Measurements from ENCODE around the gene GMEB2.

The GMEB2 gene

DNA sequence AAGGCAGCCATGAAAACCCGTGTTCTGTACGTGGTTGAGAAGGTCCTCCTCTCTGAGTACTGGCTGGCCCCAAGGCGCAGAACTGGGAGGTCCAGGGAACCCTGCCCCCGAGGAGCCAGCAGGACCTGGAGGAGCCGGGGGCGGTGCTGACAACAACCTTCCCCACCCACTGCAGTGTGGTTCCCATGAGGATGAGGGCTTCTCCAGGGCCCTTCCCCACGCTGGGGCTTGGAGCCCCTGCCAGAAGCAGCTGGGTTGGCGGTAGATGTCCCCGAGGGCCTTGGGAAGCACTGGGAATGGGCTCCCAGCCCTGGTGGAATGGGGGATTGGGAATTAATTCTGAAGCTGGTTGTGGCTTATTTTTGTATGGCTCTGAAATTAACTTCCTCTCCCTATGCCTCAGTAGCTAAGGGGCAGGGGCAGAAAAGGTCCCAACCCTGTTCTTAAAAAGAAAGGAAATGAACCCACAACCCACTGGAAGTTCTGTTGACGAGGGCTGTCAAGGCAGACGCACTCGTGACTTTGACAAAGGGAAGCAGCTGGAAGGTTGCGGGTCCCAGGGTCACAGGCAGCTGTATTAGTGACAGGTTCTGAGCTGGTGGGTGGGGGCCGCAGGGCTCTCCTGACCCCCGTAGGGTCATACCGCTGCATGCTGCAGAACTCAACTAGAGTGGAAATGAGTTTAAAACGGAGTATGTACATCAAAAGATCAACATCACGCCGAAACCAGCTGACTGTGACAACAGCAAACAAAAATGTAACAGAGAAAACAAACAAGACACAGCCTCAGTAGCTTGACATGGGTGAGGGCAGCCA is 38.9 kb downstream of the GMEB2 start:
- Mint-ChIP-seq H3K4me3 (no peak overlapping the region), H3K4me1 (peaks cover 24% of the 10 kb centered on the region), H3K27ac (peak overlapping the region; percentile 82), H3K9me3 (no peaks in the 10 kb centered on the region), H3K27me3 (ENCODE audit: low read depth, poor library complexity) (no peaks in the 10 kb centered on the region), H3K36me3 (ENCODE audit: low read depth) (peaks cover 18% of the 10 kb centered on the region)
- no peak for DNase-seq
- TF ChIP-seq, protein P1, sequence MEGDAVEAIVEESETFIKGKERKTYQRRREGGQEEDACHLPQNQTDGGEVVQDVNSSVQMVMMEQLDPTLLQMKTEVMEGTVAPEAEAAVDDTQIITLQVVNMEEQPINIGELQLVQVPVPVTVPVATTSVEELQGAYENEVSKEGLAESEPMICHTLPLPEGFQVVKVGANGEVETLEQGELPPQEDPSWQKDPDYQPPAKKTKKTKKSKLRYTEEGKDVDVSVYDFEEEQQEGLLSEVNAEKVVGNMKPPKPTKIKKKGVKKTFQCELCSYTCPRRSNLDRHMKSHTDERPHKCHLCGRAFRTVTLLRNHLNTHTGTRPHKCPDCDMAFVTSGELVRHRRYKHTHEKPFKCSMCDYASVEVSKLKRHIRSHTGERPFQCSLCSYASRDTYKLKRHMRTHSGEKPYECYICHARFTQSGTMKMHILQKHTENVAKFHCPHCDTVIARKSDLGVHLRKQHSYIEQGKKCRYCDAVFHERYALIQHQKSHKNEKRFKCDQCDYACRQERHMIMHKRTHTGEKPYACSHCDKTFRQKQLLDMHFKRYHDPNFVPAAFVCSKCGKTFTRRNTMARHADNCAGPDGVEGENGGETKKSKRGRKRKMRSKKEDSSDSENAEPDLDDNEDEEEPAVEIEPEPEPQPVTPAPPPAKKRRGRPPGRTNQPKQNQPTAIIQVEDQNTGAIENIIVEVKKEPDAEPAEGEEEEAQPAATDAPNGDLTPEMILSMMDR (IDR thresholded peaks at IDR 0.05) = no peak

DNA sequence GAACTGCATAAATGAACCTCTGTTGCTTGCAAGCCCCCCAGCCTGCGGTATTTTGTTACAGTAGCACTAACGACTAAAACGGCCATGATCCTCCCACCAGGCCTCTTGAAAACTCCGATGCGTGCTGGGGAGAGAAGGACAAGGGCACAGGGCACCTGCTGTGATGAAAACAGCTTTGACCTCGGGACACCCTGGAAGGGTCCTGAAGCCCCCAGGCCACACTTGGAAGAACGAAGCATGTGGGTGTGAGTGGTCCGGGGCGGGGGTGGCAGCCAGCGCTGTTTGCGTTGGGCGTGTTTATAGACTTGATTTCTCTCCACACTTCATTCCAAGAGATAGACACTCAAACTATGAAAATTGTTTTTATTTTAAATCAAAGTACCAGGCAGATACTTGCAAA is 39.6 kb downstream of the GMEB2 start:
- H3K27ac Mint-ChIP-seq = no peak overlapping the region
- H3K9me3 Mint-ChIP-seq = no peaks in the 10 kb centered on the region
- peaks cover 16% of the 10 kb centered on the region for H3K36me3 Mint-ChIP-seq (ENCODE audit: low read depth)
- TF ChIP-seq, protein P1 (IDR thresholded peaks at IDR 0.05) = no peak
- no peaks in the 10 kb centered on the region for H3K27me3 Mint-ChIP-seq (ENCODE audit: low read depth, poor library complexity)
- no peak overlapping the region for H3K4me3 Mint-ChIP-seq
- H3K4me1 Mint-ChIP-seq = peaks cover 29% of the 10 kb centered on the region
- DNase-seq = no peak

DNA sequence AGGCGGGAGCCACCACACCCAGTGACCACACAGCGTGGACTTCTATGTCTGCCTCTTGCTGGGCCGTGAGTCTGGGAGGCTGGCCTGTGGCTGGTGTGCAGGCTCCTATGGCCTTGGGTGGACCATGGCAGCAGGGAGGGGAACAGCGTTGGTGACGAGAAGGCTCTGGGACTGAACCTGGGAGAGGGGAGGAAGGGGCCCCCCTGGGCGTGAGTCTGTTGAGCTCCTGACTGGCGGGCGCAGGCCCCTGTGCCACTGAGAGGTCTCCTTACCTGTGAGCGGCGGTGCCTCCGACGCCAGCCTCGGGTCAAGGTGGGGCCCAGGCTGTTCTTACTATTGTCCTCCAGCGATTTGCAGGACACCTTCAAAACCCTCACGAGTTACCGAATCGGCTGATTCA is 40.1 kb downstream of the GMEB2 start:
- Mint-ChIP-seq H3K27me3 (ENCODE audit: low read depth, poor library complexity) (no peaks in the 10 kb centered on the region), H3K4me1 (peaks cover 29% of the 10 kb centered on the region), H3K4me3 (no peak overlapping the region), H3K36me3 (ENCODE audit: low read depth) (peaks cover 16% of the 10 kb centered on the region), H3K9me3 (no peaks in the 10 kb centered on the region), H3K27ac (no peak overlapping the region)
- no peak for DNase-seq
- TF ChIP-seq, protein P1 (IDR thresholded peaks at IDR 0.05) = no peak

DNA sequence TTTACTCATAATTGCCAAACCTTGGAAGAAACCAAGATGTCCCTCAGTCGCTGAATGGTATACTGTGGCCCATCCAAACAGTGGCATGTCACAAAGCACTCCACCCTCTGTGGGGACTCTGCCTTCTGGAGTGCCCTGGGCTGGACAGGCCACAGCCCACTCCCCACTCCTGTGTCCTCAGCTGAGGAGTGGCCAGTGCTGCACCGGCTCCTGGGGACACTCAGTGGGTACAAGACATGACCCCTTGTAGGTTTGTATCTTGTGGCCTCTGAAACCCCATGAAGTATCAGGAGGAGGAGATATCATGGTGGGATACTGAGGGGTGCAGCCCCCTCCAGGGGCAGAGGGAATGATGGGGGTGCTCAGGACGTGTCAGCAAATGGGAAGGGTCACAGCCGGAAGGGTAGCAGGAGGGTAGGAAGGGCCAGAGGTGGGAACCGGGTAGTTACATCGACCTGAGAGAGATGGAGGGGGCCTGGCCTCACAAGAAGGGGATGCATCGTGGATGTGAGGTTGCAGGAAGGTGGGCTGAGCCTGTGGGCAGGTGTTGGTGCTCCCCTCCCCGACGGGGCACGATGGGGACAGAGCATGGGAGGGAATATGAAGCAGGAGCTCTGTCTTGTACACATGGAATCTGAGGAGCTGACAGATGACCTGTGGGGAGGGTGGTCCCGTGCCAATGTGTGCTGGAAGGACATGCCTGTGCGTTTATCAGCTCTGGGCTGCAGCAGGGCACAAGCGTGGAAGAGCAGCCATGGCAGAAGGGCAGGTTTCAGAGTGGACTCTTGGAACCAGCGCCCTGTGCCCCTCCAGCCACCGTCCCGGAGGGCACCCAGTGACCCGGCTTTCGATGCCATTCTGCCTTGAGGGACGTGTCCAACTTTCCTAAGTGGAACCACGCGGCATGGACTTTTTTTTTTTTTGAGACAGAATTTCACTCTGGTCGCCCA is 41.0 kb downstream of the GMEB2 start:
- Mint-ChIP-seq H3K27me3 (ENCODE audit: low read depth, poor library complexity) (no peaks in the 10 kb centered on the region), H3K4me1 (peaks cover 29% of the 10 kb centered on the region), H3K27ac (no peak overlapping the region), H3K9me3 (no peaks in the 10 kb centered on the region), H3K36me3 (ENCODE audit: low read depth) (peaks cover 13% of the 10 kb centered on the region), H3K4me3 (no peak overlapping the region)
- DNase-seq = no peak
- TF ChIP-seq, protein P1 (IDR thresholded peaks at IDR 0.05) = no peak

DNA sequence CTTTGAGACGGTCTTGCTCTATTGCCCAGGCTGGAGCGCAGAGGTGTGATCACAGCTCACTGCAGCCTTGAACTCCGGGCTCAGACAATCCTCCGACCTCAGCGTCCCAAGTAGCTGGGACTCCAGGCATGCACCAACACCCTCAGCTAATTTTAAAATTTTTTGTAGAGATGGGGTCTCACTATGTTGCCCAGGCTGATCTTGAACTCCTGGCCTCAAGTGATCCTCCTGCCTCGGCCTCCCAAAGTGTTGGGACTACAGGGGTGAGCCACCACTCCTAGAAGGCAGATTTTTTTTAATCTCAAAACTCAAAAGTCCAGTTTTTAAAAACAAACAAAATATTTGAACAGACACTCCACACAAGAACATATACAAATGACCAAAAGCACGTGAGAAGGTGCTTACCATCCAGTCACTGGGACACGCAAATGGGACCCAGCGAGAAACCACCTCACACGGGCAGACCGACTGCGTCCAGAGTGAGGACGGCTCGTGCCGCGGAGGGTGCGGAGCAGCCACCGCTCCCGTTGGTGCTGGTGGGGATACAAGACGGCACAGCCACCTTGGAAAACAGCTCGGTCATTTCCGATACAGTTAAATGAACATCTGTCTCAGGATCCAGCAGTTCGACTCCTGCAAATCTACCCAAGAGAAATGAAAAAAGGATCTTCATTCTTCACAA is 44.4 kb downstream of the GMEB2 start:
- DNase-seq = no peak
- H3K4me1 Mint-ChIP-seq = peaks cover 26% of the 10 kb centered on the region
- no peak overlapping the region for H3K4me3 Mint-ChIP-seq
- no peaks in the 10 kb centered on the region for H3K9me3 Mint-ChIP-seq
- TF ChIP-seq, protein P1 (IDR thresholded peaks at IDR 0.05) = no peak
- H3K27ac Mint-ChIP-seq = peak overlapping the region; percentile 71
- H3K36me3 Mint-ChIP-seq (ENCODE audit: low read depth) = peaks cover 5% of the 10 kb centered on the region
- peaks cover 13% of the 10 kb centered on the region for H3K27me3 Mint-ChIP-seq (ENCODE audit: low read depth, poor library complexity)

All from nephron progenitor cell (in vitro differentiated cells).